ENCODE results near the gene CCM2.

Gene CCM2

DNA sequence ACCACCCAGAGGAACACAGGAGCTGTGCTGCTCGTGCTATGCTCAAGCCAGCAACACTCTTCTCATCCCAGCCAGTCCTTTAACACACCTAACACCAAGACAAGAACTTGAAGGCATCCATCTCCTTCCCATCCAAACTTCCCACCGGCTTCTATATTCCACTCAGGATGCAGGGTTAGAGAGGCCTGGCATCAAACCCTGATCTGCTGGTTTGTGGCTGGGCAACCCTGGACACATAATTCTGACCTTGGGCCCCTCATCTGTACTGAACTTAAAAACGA, 15.6 kb upstream of the CCM2 start:
- Histone ChIP-seq H2AFZ (ENCODE audit: low read depth) (no peak overlapping the region), H3K9ac (peak overlapping the region; percentile 100; the same call in 1 of the 2 replicates), H3K79me2 (ENCODE audit: insufficient read depth, low read depth) (peaks cover 47% of the 10 kb centered on the region), H3K27ac (peak overlapping the region; percentile 95; the same call in 1 of the 2 replicates), H3K36me3 (ENCODE audit: insufficient read depth) (peaks cover 25% of the 10 kb centered on the region; the same call in 1 of the 2 replicates), H4K20me1 (ENCODE audit: insufficient read depth) (peaks cover 16% of the 10 kb centered on the region), H3K27me3 (ENCODE audit: insufficient read depth, low read depth) (no peaks in the 10 kb centered on the region), H3K4me2 (peak overlapping the region; percentile 100), H3K4me1 (ENCODE audit: low read depth, poor library complexity, severe bottlenecking) (peaks cover 59% of the 10 kb centered on the region), H3K4me3 (IDR thresholded peaks at IDR 0.05; ENCODE audit: insufficient read depth, low read depth, low read length) (no peak overlapping the region)
- TF ChIP-seq, protein P1, sequence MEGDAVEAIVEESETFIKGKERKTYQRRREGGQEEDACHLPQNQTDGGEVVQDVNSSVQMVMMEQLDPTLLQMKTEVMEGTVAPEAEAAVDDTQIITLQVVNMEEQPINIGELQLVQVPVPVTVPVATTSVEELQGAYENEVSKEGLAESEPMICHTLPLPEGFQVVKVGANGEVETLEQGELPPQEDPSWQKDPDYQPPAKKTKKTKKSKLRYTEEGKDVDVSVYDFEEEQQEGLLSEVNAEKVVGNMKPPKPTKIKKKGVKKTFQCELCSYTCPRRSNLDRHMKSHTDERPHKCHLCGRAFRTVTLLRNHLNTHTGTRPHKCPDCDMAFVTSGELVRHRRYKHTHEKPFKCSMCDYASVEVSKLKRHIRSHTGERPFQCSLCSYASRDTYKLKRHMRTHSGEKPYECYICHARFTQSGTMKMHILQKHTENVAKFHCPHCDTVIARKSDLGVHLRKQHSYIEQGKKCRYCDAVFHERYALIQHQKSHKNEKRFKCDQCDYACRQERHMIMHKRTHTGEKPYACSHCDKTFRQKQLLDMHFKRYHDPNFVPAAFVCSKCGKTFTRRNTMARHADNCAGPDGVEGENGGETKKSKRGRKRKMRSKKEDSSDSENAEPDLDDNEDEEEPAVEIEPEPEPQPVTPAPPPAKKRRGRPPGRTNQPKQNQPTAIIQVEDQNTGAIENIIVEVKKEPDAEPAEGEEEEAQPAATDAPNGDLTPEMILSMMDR (conservative IDR thresholded peaks at IDR 0.05; ENCODE audit: low read depth, low read length): no peak

DNA sequence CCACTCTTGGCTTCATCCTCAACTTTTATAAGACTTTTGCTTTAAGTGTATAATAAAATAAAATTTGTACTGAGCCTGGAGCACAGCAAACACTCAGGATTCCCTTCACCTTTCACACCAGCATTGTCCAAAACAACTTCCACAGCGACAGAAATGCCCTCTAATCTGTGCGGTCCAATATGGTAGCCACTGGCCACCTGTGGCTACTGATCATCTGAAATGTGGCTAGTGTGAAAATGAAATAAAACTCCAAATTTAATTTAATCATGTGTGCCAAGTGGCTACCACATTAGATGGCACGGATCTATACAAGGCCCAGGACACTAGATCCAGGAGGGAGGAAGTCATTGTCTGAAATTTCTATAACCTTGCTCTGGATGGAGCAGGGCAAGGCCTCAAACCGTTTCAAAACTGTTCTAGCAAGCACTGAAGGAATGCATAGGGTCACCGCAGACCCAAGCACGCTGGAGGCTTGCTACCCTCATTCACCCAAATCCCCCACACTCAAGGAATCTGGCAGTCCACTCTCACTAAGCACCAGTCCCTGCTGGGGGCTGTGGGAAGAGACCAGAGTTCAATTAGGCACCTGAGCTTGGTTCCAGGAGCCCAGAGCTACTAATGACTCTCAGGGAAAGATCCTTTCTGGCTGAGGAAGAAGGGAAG, 14.8 kb upstream of the CCM2 start:
- H2AFZ ChIP-seq (ENCODE audit: low read depth): no peak overlapping the region
- H3K9ac ChIP-seq: peak overlapping the region; percentile 100
- TF ChIP-seq, protein P1 (conservative IDR thresholded peaks at IDR 0.05; ENCODE audit: low read depth, low read length): no peak
- peak overlapping the region; percentile 95 for H3K27ac ChIP-seq
- H3K4me1 ChIP-seq (ENCODE audit: low read depth, poor library complexity, severe bottlenecking): peaks cover 59% of the 10 kb centered on the region
- H4K20me1 ChIP-seq (ENCODE audit: insufficient read depth): peaks cover 16% of the 10 kb centered on the region
- peaks cover 47% of the 10 kb centered on the region for H3K79me2 ChIP-seq (ENCODE audit: insufficient read depth, low read depth)
- H3K36me3 ChIP-seq (ENCODE audit: insufficient read depth): peaks cover 25% of the 10 kb centered on the region; the same call in 1 of the 2 replicates
- H3K4me3 ChIP-seq (IDR thresholded peaks at IDR 0.05; ENCODE audit: insufficient read depth, low read depth, low read length): no peak overlapping the region
- H3K4me2 ChIP-seq: peak overlapping the region; percentile 100
- H3K27me3 ChIP-seq (ENCODE audit: insufficient read depth, low read depth): no peaks in the 10 kb centered on the region

DNA sequence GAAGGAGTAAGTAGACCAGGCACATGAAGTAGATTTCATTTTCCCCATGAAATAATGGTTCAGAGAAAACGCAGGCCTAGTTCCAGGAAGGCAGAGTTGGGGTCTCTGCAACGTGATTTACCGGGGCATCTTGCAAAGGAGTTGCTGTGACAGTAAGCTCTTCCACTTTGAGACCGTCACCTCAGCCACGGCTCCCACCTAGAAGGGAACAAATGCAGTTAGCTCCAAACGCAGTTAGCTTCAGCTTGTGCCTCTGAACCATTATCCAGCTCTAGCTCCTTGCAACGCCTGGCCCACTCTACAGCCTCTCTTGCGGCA, 14.1 kb upstream of the CCM2 start:
- Histone ChIP-seq H4K20me1 (ENCODE audit: insufficient read depth) (peaks cover 16% of the 10 kb centered on the region), H3K9ac (peak overlapping the region; percentile 100), H3K4me2 (peak overlapping the region; percentile 100), H3K79me2 (ENCODE audit: insufficient read depth, low read depth) (peaks cover 47% of the 10 kb centered on the region), H3K27me3 (ENCODE audit: insufficient read depth, low read depth) (no peaks in the 10 kb centered on the region), H2AFZ (ENCODE audit: low read depth) (peak overlapping the region; percentile 90; the same call in 1 of the 2 replicates), H3K36me3 (ENCODE audit: insufficient read depth) (peaks cover 25% of the 10 kb centered on the region; the same call in 1 of the 2 replicates), H3K4me1 (ENCODE audit: low read depth, poor library complexity, severe bottlenecking) (peaks cover 52% of the 10 kb centered on the region), H3K4me3 (IDR thresholded peaks at IDR 0.05; ENCODE audit: insufficient read depth, low read depth, low read length) (no peak overlapping the region), H3K27ac (peak overlapping the region; percentile 95)
- TF ChIP-seq, protein P1 (conservative IDR thresholded peaks at IDR 0.05; ENCODE audit: low read depth, low read length): no peak

DNA sequence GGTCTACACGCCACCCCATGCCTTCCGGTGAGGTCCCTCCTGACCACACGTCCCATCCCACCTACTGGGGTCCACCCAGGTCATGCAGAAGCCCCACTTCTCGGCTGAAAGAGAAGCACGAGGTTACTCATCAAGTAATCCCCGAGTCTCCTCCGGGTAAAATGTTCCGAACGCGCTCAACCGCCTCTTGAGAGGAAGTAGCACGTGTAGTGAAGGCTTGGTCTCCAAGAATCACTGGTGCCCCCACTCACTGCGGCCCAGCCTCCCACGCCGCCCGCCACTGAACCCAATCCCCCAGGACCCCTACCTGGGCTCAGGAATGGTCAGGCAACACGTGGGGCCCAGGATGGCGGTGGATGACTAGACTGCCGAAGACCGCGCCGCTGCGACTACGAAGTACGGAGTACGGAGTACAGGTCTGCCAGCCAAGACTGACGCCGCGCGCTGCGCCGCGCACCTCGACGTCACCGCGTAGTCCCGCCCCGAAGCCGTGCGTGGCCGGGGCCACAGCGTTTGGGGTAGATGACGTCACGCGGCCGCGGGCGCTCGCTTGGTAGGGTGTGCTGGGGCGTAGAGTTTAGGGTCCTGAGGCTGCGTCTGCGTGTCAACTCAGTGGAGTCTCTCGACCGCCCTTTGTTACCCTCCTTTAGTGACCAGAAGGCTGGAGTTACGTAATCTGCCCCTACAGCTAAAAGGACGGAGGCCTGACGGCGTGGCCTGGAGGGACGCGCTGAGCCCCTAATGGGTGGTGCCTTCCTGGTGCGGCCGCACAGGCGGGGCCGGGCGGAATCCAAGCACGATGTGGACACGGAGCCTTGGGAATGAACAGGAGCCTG, 13.6 kb upstream of the CCM2 start:
- no peak overlapping the region for H3K4me3 ChIP-seq (IDR thresholded peaks at IDR 0.05; ENCODE audit: insufficient read depth, low read depth, low read length)
- H3K27ac ChIP-seq: peak overlapping the region; percentile 95
- TF ChIP-seq, protein P1 (conservative IDR thresholded peaks at IDR 0.05; ENCODE audit: low read depth, low read length): no peak
- no peaks in the 10 kb centered on the region for H3K27me3 ChIP-seq (ENCODE audit: insufficient read depth, low read depth)
- H3K9ac ChIP-seq: peak overlapping the region; percentile 100
- peaks cover 16% of the 10 kb centered on the region for H4K20me1 ChIP-seq (ENCODE audit: insufficient read depth)
- H3K79me2 ChIP-seq (ENCODE audit: insufficient read depth, low read depth): peaks cover 47% of the 10 kb centered on the region
- H3K4me2 ChIP-seq: peak overlapping the region; percentile 100
- peaks cover 46% of the 10 kb centered on the region for H3K4me1 ChIP-seq (ENCODE audit: low read depth, poor library complexity, severe bottlenecking)
- H3K36me3 ChIP-seq (ENCODE audit: insufficient read depth): peaks cover 25% of the 10 kb centered on the region; the same call in 1 of the 2 replicates
- peak overlapping the region; percentile 90 for H2AFZ ChIP-seq (ENCODE audit: low read depth)

Measured in KMS-11 (cell line).